ENCODE results near the gene ALKBH7.
"Not testable (repeated sequence)": the region's sequence is repeated elsewhere in the genome, so short reads cannot be mapped to it uniquely, and the experiment has no call there.

Gene ALKBH7

DNA sequence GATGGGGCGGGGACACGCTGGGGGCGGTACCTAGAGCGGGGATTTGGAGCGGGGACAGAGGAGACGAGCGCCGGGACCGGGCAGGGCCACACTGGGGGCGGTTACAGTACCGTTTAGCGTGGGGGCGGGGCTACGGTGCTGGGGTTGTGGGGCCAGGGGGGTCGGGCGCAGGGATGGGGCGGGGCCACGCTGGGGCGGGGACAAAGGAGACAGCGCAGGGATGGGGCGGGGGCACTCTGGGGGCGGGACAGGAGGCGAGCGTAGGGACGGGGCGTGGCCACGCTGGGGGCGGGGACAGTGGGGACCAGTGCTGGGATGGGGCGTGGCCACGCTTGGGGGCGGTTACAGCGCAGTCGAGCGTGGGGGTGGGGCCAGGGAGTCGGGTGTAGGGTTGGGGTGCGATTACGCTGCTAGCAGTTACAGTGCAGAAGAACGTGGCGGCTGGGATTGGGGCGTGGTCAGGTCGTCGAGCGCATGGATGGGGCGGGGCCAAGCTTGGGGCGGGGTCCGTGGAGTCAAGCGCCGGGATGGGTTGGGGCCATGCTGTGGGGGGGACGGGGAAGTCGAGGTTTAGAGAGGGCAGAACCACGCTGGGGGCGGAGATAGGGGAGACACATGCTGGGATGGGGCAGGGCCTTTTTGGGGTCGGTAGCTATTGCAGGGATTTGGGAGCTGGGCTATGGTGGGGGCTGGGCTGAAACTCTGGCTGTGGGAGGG lies 660 bp downstream of the ALKBH7 start:
- peak; percentile 94 to 99 for DNase-seq

DNA sequence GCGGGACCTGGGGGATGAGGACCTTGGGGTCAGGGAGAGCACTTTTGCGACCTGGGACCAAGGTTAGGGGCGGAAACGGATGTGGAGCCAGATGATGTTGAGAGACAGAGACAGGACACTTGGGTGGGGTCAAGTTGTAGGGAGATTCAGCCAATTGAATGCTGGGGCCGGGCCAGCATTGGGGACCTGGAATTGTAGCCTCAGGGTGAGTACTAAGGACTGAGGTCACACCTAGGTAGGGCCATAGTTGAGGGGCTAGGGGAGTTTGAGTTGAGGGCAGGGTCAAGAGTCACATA lies 1.2 kb downstream of the ALKBH7 start:
- DNase-seq = no peak

DNA sequence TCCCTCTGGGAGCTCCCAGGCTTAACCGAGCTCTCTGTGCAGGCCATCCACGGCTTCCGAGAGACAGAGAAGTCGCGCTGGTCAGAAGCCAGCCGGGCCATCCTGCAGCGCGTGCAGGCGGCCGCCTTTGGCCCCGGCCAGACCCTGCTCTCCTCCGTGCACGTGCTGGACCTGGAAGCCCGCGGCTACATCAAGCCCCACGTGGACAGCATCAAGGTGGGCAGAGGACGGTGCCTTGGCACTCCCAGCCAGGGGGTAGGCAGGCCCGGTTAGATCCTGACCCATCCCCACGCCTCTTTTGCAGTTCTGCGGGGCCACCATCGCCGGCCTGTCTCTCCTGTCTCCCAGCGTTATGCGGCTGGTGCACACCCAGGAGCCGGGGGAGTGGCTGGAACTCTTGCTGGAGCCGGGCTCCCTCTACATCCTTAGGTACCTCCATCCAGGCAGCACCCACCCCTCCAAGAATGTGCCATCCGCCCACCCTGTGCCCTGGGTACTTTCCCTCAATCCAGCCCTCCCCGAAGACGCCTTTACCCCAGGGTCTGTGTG lies 1.6 kb downstream of the ALKBH7 start:
- DNase-seq = no peak

DNA sequence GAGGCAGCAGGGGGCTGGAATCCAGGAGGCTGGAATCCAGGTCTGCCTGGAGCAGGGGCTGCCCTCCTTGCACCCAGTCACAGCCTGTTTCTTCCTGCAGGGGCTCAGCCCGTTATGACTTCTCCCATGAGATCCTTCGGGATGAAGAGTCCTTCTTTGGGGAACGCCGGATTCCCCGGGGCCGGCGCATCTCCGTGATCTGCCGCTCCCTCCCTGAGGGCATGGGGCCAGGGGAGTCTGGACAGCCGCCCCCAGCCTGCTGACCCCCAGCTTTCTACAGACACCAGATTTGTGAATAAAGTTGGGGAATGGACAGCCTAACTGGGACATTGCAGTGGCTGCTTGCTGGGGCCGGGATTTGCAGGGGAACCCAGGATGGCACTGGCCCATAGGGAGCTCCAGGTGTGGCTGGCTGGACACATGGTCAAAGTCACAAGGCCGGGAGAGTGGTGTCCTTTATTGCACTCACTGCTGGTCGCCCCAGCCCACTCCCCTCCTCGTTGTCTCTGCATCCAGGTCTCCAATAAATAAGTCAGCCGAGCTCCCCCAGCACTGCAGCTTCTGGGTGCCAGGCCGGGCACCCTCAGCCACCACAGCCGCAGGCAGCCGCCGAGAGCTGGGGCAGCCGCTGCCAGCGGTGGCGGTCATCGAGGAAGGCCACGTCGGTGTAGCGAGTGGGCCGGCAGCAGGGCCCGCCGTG lies 2.3 kb downstream of the ALKBH7 start:
- DNase-seq = no peak

DNA sequence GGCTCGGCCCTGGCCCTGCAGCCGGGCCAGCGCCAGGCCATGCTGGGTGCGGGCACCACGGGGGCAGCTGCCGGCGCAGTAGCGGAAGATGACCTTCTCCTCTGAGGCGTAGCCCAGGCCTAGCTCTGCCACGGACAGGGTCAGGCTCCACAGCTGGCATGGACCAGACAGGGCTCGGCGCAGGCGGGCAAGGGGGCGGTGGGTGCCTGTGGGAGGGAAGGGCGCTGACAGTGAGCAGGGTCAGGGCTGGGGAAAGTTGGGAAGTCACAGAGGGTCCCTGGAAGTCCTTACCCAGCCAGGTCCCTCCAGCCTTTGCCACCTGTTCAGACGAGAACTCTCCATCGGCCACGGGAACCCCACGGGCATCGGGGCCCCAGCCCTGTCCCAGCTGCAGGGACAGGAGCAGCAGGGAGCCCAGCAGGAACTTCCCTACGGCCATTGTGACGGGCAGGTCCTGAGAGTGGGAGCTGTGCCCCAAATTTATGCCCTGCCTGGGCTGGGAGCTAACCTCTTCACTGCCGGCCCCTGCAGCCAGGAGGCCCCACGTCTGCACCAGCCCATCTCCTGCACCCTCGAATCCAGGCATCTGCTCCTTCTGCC lies 2.9 kb downstream of the ALKBH7 start, which contains the start of gene PSPN:
PSPN (minus strand) TSS at position 523 of the 600 bp plus-strand sequence; CDS start at position 439, 84 bp downstream.
- no peak for DNase-seq

DNA sequence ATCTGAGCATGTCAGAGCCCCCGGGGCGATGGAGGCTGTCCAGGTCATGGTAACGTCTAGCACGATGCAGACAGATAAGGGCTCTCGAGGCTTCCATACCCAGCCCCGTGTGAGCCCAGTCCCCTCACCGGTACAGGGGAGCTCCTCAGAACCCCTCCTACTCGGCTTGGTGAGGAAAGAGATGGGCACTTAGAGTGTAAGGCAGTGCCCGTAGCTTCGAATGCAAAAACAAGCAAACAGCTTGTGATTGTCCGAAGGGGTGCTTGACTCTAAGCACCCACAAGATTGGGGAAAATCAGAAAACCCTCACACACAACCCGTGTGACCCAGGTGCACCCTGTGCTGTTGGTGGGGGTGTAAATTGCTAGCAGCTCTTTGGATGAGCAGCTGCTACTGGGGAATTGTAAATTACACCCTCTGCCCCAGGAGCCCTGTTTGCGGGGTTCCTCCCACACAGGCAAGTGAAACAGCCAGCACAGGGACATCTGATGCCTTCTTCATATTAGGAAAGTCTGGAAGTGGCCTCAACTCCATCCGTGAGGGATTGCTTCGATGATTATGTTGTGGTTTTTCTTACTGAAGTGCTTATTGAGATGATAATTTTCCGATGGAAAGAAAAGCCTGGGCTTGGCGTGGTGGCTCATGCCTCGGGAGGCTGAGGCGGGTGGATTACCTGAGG lies 4.1 kb downstream of the ALKBH7 start:
- no peak for DNase-seq

DNA sequence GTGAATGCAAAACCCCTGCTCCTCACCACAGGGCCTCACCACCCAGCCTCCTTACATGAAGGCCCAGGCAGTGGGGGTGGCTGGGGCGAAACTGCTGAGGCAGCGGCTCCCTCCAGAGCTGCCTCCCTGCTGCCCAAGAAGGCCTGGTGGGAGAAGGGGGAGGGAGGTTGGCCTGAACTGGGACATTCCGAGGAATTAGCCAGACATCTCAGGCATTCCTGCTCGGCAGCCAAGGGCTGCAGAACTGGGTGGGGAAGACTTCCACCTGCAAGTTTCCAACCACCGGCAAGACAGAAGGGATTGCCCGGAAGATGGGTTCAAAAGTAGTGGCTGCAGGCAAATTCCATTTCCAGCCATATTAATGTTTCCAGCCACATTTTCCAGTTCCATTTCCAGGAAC lies 5.4 kb downstream of the ALKBH7 start:
- no peak for DNase-seq

DNA sequence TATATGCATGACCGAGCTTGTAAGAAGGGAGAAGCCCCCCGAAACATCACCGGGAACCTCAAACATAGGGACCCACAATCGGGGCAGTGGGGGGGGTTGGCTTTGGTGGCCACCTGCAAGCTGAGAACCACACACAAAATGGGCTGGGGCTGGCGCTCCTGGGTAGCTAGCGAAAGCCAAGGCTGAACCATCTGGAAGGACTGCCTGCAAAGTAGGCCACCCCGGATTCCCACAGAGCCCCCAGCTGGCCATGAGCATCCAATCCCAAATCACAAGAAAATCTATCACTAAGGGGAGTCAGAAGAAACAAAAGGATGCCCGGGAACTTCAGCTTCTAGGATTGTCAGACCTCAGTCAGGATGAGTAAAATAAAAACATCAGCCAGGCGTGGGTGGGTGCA lies 5.9 kb downstream of the ALKBH7 start:
- DNase-seq = no peak

DNA sequence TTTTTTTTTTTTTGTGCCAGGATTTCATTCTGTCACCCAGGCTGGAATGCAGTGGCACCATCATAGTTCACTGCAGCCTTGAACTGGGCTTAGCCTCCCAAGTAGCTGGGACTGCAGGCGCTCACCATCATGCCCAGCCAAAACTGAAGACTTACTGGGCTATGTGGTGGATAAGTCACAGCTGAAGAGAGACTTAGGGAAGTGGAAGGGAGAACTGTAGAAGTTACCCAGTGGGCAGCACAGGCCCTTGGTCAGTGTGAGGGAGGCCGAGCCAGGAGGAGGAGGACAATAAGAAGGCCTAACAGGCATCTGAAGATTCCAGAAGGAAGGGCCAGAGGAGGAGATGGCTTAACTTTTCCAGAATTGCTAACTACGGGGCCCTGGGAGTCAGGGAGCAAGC lies 7.2 kb downstream of the ALKBH7 start:
- DNase-seq = no peak

DNA sequence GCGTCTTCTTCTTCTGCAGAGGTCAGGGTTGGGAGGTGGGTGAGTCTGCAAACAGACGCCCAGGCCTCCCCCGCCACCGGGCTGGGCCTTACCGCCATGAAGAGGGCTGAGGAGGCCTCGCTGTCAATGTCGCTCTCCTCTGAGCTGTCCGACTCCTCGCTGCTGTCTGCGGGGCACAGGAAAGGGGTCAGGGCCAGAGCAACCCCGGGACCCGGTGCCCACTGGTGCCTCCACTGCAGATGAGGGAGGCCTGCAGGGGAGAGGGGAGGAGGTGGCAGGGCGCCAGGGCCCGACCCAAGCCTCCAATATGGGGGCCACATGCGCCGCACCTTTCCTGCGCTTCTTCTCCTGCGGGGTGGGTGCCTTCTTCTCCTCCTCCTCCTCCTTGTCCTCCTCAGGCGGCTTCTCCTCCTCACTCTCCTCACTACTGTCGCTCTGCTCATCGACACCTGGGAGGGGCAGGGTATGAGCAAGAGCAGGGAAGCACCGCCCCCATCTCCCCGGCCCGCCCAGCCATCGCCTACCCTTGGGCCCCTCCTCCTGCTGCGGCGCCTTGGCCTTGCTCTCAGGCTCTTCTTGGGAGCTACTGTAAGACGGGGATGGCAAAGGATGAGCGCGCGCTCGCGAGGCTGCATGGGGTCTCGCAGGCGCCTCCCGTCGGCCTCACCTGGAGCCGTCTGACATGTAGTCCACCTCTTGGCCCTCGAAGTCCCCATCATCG lies 8.6 kb downstream of the ALKBH7 start:
- no peak for DNase-seq

DNA sequence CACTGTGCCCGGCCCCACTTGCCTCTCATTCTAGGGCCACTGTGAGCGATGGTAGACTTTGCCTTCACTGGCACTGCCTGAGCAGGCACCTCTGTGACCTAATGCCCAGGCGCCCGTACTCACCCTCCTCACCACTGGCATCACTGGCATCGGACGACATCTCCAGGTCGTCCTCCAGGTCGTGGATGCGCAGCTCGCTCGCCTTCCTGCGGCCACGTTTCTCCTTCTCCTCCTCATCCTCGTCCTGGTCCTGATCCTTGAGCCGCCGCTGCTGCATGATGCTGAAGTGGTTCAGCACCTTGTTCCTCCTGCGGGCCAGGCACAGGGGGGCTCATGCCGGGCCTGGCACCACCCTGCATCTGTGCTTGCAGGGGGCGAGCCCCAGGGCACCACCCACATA lies 10.6 kb downstream of the ALKBH7 start:
- DNase-seq = no peak

DNA sequence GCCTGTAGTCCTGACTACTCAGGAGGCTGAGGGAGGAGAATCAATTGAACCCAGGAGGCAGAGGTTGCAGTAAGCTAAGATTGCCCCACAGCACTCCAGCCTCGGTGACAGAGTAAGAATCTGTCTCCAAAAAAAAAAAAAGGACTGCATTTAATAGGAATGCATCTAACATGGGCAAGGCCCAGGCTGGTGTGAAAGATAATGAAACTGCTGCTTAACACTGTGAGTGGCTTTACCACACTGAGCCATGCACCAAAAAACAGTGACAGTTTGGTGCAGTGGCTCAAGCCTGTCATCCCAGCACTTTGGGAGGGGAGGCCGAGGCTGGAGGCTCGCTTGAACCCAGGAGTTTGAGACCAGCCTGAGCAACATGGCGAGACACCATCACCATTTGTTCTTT lies 11.8 kb downstream of the ALKBH7 start:
- DNase-seq = no peak

DNA sequence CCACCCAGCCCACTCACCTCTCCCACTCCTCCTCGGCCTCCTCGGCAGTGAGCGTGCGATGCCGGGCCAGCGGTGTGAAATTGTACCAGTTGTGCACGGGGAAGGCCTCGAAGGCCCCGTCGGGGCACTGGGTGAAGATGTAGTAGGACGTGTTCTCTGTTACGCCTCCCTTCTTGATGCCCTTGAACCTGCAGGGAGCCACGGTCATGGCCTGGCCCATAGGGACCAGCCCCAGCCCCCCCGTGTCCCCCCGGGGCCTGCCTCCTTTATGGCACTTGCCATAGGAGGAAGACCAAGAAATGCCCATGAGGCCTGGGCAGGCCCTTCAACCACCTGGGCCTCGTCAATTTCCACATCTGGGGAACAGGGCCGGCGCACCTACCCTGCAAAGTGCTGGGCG lies 14.8 kb downstream of the ALKBH7 start:
- no peak for DNase-seq

DNA sequence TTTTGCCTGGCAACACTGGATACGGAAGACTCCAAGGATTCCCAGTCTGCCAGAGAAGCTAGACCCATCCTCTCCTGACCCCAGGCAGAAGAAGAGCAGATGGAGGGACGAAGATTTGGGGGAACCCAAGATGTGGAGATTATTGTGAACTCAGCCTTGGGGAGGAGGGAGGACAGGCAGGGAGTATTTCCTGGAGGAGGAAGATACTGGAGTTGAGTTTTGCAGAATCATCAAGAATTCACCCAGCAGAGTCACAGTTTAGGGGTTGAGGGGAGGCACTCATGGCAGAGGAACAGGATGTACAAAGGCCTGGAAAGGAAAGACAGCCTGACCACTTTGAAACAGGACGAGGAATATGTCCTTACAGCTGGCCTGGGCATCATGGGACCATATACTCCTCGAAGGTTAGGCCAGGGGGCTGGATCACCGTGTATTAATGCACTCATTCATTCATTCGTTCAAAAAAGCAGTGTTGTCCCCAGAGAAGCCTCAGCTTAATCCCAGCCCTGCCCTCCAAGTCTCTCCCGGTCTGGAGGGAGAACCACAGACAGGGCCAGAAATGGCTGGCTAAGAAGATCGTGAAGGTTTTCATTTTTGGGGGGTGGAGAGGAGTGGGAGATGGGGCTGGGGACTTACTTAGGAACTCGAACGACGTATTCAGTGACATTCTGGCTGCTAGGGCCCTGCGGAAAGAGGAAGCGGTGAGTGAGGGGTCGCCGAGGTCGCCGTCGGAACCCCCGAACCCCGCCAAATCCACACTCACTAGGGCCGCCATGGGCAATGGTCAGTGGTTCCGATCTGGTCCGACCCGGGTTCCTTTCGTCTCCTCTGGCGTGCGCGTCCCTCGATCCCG lies 19.9 kb downstream of the ALKBH7 start:
- DNase-seq = peak in 1 of 2 donors; percentile 10

DNA sequence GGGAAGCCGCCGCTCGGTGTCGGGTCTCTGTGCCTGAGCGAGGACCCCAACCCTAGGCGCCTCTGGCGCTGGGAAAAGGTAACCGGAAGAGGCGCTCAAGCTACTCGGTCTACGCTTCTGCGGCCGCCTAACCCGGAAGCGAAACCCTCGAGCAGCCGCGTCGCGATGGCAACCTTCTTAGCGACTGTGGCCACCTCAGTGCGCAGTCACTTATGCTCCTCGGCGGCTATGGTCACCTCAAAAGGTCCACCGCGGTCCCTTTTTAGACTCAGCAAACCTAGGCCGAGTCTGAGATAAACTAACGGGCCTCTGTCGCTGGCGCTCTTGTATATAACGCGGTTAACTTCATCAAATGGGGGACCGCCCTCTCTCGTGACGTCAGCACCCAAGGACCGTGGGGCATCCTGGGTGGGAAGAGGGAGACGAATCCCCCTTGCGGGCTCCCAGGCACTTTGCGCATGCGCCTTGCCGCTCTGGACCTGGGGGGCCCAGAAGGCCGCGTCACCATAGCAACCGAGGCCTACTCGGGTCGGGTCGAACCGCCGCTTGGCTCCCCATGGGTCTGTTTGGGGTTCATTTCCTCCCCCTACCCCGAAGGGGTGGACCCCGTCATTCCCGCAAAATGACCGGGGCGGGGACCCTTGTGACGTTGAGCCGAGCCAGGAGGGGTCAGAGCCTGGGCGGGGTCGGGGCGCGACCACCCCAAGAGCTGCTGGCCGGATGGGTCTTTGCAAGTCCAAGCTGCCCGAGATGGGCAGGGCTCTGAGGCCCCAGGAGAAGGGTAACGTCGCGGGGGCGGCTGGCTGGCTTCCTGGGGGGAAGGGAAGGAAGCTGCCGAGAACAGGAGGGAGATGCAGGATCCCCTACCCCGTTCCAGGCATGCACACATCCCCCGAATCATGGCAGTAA lies 20.7 kb downstream of the ALKBH7 start, which contains the start of gene GTF2F1:
GTF2F1 (minus strand) TSS at position 91 of the 909 bp plus-strand sequence. CDS start 169 bp downstream, outside the sequence.
- peak; percentile 82 to 92 for DNase-seq

DNA sequence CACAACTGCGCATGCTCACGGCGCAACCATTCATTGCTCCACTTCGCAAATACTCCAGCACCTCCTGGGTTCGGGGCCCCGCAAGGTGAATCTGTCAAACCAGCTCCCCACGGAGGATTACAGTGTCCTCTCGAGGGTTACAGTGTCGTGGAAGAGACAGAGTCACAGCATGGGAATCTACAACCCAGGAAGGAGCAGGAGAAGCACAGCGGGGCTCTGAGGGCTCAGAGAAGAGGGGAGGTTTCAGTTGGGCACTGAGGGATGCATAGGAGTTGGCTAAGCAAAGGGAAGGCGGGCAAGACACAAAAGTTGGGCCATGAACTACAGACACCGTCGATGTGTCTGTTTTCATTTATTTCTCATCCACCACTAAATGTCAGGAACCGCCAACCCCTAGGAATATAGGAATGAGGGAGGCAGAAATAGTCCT lies 21.4 kb downstream of the ALKBH7 start:
- DNase-seq = no peak

DNA sequence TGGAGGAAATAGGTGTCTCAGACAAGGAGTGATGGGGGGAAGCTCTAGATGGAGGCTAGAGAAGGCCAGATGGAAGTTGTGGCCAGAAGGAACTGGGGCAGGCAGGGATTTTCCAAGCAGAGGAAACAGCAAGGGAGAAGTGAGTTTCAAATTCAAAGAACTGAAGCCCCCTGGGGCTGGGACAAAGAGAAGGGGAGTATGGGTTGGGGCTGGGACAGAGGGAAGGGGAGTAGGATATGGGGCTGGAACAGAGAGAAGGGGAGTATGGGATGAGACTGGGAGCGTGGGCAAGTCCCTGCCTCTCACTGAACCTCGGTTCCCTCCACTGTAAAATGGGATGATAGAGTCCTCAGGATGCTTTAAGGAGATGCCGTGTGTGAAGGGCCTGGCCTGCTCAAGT lies 22.2 kb downstream of the ALKBH7 start:
- DNase-seq = no peak

DNA sequence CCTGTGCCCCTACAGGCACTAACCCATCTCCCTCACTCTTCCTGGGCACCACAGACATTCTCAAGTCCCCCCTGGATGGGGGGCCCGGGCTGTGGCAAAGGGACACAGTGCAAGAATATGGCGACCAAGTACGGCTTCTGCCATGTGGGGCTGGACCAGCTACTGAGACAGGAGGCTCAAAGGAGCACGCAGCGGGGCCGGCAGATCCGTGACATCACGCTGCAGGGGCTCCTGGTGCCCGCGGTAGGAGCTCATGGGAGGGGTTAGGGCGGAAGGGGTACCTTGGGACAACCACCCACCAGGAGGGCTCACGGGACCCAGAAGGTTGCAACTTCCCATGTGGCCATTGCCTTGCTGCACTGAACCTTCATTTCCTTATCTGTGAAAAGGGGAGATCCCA lies 23.7 kb downstream of the ALKBH7 start:
- no peak for DNase-seq

DNA sequence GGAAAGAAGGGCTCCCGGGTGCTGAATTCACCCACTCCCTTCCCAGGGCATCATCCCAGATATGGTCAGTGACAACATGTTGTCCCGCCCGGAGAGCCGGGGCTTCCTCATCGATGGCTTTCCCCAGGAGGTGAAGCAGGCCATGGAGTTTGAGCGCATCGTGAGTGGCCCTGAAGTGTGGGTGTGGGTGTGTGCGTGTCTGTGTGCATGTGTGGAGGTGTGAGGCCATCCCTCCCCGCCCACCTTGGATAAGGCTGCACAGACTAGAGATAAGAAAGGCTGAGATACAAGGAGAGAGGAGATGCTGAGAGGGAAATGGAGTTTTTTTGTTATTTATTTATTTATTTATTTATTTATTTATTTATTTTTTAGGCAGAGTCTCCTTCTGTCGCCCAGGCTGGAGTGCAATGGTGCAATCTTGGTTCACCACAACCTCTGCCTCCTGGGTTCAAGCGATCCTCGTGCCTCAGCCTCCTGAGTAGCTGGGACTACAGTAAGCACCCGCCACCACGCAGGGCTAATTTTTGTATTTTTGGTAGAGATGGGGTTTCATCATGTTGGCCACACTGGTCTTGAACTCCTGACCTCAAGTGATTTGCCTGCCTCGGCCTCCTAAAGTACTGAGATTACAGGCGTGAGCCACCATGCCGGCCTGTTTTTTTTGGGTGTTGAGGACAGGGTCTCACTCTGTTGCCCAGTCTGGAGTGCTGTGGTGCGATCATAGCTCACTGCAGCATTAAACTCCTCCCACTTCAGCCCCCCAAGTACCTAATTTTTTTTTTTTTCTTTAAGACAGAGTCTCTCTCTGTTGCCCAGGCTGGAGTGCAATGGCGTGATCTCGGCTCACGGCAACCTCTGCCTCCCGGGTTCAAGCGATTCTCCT lies 27.7 kb downstream of the ALKBH7 start:
- DNase-seq = not testable (repeated sequence)
